ENCODE measurements around the gene RPL36.
"Not testable (repeated sequence)": the region's sequence is repeated elsewhere in the genome, so short reads cannot be mapped to it uniquely, and the experiment has no call there.

The RPL36 gene

DNA sequence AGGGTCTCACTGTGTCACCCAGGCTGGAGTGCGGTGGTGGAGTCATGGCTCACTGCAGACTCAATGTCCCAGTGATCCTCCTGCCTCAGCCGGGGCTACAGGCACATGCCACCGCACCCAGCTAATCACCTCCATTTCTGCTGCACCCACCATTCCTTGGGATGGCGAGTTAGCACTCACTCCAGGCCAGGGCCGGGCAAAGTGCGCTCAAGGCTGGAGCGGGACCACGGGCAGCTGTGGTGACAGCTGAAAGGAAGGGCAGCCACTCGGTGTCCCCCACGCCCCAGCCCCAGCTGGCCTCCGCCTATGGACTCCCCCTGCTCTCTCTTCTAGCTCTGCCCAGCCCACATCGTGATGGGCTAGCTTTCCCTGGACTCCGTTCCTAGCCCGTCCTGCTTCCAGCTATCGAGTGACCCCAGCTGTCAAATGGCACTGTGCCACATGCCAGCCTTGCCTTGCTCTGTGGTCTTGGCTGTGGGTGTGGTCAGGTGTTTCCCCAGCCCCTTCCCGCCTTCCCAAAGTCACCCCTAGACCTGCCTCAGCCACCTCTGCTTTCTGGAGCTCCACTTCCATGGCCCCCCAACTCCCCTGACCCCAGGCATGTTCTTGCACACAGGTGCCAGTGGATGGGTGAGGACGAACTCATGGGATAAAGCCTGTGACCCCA lies 13.9 kb upstream of the RPL36 start:
- DNase-seq: no peak

DNA sequence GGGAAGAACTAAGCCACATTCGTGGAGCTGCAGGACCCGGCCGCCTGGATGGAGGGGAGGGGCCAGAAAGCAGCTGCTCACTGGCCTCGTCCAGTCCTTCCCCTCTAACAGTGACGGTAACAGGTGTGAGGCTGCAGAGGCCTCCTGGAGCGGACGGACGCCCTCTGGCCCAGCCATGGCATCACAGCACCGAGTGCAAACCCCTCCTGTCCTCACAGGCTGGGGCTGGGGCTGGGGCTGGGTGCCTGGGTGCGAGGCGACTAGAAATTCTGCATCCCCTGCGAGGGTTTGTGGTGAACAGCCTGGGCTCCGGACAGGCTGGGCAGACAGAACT lies 13.4 kb upstream of the RPL36 start:
- no peak for DNase-seq

DNA sequence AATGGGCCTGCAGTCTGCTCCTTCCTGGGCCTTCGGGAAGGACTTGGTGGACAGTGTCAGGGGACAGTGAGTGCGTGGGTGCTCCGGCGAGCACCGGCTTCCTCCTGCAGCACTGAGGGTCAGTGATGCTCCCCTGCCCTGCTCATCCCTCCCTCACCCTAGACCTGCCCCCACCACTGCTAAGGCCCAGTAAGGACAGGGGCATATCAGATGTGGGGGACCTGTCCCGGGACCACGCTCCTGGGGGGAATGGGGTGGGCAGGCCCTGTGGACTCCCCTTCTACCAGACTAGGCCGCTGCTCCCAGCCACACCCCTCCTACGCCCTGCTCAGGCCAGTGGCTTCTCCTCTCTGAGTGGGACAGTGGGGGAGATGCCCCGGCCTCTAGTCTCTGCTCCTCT lies 13.0 kb upstream of the RPL36 start:
- DNase-seq: no peak

DNA sequence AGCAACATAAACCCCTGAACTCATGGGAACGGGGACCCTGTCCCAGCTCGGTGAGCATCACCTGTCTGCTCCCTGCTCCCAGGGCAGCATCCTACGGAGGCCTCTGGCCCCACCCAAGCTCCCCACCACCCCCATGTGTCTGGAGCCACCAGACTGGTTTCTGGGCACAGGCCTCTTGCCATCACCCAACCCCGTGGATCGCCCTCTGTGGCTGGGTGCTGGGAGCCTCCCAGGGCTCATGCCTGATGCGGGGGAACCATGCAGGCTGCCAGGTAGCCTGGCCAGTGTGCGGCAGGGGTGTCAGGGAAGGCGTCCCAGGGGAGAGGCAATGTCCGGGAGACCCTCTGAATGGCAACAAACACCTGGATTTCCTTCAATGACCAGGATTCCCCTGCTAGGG lies 12.5 kb upstream of the RPL36 start:
- no peak for DNase-seq

DNA sequence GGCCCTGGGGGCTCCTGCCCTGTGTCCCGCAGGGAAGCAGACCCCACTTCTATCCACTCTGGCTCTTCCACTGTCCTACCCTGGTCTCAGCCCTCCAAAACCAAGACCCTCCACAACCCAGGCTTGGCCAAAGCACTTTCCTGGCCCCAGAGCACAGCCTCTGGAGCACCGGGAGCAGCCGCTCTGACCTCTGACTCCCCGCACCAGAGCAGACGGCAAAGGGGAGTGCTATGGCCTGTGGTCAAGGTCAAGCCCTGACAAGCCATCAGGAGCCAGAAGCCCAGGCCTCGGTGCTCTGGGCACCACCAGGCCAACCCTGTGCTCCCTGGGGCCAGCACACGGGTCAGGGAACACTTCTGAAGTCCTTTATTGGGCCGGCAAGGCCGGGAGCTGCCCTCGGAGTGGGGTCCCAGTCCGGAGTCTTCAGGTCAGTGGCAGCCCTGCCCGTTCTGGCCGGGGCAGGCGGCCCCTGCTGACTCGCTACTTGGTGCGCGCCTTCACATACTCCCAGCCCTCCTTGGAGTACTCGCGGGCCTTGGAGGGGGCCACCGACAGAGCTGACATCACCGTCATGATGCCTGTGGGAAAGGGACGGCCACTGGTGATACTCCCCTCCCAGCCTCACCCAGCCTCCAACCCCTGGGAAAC lies 11.9 kb upstream of the RPL36 start:
- DNase-seq: no peak

DNA sequence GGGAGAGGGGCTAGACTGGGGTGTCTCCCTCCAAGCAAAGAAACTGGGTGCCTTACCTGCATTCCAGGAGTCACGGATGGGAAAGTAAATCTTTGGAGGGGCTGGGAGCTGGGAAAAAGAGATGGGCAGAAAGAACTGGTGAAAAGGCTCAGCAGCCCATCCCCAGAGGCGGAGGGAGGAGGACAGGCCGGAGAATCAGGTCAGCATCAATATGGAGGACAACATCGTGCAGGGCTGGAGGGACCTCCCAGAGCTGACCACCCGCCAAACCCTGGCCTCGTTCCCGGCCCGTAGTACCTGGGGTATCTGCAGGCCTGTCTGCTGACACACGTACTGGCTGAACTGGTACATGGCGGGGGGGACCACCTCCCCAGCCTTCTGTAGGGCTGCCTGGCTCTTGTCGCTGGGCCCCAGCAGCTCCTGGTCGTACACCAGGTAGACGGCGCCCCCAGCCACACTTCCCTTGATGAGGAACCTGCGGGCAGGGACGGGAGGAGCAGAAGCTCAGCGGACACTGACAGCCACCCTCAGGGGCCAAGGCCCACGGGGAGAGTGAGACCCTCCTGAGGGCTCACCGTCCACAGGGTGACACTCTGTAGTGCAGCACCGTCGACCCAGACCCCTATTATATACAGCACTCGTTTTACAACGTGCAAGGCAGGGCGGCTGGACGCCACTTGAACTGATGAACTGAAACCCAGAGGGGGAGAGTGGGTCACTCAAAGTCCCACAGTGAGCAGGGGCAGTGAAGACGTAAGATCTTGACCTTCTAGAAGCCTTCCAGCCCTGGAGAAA lies 10.6 kb upstream of the RPL36 start:
- DNase-seq: no peak

DNA sequence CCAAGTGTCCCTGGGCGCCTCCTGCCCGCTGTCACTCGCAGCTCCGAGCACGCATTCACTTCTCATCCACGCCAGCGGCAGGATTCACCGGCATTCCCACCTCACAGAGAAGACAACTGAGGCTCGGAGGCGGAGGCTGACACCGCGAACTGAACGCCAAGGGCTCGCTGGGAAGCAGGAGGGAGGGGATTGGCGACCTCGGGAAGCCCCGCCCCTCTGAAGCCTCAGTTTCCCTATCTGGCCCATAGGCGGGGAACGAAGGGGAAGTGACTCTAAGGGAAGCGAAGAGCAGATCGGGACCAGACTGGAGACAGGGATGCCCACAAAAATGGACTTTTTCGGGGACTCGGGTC lies 10.0 kb upstream of the RPL36 start:
- DNase-seq: no peak

DNA sequence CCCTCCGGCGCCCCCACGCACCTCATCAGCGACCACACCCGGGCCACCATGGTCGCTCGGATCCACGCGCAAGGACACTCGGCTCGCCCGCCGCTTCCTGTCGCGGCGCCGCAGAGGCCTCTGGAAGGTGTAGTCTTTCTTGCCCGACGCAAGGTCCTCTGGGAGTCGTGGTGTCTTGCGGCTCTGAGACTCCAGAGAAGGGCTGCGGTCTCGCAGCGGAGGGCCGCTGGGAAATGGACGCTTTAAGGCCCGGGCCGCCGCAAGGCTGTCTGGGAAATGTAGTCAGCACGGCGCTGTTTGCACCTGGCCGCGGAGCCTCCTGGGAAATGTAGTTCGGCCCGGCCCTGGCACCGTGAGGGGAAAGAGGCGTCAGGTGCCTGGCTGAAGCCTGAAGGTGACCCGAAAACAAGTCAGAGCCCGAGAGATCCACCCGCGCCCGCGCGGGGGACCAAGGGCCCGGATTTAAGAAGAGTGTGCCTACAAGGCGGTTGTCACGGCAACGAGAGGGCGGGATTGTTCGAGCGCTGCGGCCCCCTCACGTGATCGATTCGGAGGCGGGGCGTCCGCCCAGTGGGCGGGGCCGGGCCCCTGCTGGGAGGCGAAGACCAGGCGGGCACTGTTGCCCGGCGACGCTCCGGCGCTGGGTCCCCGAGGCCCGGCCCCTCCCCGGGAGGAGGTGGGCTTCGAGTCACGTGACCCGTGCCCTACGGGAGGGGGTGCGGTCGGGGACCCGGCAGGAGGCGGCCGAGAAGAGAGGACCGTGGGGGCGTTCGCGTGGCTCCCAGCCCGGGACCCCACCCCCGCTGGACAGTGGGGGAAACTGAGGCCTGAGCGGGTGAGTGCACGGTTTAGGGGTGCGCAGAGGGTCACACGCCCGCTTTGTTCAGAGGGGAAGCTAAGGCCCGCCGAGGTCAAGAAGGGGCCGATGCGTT lies 9.4 kb upstream of the RPL36 start, which contains the start of the genes HSD11B1L and MICOS13:
HSD11B1L (plus strand) TSS at position 591 of the 932 bp plus-strand sequence. CDS start 3,806 bp downstream, outside the sequence.
MICOS13 (minus strand) TSS at position 80 of the 932 bp plus-strand sequence; CDS start at position 50, 30 bp downstream.
- DNase-seq: peak; percentile 96

DNA sequence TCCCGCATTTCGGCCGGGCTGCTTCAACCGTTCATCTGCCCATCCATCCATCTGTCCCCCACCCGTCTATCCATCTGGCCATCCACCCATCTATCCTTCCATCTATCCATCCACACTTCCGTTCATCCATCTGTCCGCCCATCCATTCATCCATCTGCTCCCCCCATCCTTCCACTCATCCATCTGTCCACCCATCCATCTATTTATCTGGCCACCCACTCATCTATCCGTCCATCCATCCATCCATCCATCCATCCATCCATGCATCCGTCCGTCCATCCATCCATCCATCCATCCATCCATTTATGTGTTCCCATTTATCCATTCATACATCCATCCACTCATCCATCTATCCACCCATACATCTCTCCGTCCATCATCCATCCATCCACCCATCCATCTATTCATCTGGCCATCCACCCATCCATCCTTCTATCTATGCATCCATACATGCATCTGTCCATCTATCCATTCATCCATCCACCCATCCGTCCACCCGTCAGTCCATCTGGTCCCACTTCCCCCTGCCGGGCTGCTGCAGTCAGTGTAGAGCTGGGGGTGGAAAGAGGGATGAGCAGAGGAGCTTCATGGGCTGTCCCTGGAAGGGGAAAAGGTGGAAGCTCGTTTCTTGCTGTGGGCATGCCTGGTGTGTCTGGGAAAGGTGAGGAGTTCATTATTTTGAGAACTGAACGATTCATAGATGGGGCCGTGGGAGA lies 8.5 kb upstream of the RPL36 start:
- no peak for DNase-seq

DNA sequence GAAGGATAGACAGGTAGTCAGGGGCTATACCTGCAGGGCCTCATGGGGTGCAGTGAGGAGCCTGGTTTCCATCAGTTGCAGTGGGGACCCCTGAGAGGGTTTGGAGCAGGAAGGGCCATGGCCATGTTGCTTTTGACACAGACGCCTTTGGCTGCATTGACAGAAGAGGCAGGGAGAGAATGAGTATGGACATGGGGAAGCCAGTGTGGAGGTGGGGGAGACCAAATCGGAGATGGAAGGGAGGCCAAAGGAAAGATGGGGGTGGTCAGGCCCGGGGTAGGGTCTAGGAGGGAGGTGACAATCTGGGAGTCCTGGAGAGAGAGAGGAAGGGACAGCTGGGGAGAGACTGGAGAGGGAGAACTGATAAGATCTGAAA lies 8.0 kb upstream of the RPL36 start:
- DNase-seq: no peak

DNA sequence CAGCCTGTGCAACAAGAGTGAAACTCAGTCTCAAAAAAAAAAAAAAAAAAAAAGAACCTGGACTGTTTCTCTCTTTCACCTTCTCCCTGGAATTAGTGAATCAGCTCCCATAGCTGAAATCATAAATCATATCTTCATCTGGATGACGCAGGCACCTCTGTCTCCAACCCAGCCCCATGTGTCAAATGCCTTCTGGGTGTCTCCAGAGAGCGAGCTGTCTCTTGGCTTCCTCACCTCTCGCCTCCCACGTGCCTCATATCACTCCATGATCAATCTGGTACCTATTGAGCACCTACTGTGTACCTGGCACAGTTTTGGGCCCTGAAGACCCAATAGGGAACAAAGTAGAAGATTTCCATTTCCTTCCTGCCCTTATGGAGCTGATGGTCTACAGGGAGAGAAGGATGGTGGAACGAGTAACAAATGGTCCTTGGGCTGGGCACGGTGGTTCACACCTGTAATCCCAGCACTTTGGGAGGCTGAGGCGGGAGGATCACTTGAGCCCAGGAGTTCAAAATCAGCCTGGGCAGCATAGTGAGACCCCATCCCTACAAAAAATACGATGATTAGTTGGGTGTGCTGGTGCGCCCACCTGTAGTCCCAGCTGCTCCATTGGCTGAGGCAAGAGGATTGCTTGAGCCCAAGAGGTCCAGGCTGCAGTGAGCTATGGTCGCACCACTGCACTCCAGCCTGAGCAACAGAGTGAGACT lies 6.8 kb upstream of the RPL36 start:
- no peak for DNase-seq

DNA sequence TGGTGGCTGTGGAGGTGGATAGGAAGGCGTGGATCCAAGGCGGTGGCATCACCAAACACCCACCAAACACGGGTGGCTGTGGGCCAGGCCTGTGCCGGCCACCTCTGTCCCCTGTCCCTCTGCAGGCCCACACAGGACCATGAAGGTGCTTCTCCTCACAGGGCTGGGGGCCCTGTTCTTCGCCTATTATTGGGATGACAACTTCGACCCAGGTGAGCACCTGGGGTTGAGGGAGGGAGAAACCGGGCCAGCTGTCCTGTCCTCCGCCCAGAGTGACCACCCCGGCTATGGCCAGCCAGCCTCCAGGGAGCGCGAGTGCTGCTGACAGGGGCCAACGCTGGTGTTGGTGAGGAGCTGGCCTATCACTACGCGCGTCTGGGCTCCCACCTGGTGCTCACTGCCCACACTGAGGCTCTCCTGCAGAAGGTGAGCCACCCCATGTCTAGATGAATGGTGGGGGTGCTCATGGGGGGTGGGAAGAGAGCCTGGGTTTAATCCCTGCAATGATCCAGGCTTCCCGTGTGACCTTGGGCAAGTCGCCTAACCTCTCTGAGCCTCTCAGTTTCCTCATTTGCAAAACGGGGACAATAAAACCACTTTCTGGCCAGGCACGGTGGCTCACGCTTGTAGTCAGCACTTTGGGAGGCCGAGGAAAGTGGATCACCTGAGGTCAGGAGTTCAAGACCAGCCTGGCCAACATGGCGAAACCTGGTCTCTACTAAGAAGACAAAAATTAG lies 5.2 kb upstream of the RPL36 start:
- no peak for DNase-seq

DNA sequence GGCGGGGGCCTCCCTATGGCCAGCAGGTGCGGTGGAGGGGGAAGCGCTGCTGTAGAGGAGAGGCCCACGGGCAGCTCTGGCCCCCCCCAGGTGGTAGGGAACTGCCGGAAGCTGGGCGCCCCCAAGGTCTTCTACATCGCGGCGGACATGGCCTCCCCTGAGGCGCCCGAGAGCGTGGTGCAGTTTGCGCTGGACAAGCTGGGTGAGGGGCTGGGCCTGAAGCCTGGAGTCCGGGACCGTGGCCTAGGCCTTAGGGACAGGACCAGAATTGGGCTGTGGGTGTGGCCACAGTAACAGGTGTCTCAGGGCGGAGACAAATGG lies 3.8 kb upstream of the RPL36 start:
- DNase-seq: no peak

DNA sequence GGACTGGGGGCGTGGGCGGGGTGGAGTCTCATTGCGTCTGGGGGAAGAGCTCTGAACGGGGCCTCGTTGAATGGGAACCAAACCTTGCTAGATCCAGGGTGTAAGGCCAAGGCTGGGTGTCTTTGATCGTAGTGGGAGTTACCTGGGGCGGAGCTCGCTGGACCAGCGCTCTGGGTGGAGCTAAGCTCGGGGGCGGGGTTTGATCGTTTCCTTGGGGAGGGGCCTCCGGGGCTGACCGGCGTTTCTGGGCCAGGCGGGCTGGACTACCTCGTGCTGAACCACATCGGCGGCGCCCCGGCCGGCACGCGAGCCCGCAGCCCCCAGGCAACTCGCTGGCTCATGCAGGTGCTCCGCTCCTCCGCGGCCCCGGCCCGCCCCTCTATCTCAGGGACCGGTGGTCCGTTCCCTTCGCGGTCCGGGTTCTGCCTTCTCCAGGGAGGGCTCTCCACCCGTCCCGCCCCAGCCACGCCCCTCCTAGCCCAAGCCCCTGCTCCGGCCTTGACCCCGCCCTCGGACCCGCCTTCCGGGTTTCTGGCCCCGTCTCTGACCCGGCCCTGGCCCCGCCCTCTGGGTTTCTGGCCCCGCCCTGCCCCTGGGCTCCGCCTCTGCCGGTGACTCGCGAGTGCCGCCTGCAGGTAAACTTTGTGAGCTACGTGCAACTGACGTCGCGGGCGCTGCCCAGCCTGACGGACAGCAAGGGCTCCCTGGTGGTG lies 3.3 kb upstream of the RPL36 start:
- DNase-seq: peak; percentile 75

DNA sequence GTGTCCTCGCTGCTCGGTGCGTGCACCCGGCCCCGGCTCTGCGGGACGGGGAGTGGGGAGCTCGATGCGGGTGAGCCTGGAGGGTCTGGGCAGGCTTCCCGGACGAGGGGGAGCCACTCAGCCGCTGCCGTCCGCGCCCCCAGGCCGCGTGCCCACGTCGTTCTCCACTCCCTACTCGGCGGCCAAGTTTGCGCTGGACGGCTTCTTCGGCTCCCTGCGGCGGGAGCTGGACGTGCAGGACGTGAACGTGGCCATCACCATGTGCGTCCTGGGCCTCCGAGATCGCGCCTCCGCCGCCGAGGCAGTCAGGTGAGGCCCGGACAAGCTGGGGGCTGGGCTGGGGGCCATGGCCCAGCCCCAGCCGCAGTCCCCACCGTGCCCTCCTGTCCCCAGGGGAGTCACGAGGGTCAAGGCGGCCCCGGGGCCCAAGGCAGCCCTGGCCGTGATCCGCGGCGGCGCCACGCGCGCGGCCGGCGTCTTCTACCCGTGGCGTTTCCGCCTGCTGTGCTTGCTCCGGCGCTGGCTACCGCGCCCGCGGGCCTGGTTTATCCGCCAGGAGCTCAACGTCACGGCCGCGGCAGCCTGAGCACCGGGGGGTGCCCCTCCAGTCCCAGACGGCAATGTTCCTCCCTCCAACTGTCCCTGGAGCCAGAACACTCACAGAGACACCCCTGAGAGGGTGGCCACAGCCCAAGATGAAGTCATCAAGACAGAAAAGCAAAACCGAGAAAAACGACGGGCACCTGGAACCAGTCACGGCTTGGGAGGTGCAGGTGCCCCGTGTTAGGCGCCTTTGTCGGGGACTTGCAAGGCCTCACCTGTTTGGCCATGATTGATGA lies 2.5 kb upstream of the RPL36 start:
- DNase-seq: no peak

DNA sequence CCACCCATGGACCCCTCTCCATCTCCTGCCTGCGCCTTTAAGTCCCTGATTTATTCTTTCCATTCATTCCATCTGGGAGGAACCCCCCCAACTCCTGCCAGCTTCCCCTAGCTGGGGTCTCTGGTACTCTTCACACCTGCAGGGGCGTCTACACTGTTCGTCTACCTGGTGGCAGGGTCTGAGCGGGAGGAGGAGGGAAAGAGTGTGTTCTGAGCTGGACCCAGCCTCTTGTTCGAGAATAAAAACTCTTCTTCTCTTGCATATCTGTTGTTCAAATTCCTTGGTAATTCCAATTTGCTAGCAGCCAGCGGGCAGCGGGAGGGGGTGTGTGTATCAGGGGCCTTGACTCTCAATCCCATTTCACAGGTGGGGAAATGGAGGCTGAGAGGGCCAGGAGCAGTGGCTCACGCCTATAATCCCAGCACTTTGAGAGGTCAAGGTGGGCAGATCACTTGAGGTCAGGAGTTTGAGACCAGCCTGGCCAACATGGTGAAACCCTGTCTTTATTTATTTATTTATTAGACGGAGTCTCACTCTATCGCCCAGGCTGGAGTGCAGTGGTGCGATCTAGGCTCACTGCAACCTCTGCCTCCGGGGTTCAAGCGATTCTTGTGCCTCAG lies 1.7 kb upstream of the RPL36 start:
- DNase-seq: not testable (repeated sequence)

DNA sequence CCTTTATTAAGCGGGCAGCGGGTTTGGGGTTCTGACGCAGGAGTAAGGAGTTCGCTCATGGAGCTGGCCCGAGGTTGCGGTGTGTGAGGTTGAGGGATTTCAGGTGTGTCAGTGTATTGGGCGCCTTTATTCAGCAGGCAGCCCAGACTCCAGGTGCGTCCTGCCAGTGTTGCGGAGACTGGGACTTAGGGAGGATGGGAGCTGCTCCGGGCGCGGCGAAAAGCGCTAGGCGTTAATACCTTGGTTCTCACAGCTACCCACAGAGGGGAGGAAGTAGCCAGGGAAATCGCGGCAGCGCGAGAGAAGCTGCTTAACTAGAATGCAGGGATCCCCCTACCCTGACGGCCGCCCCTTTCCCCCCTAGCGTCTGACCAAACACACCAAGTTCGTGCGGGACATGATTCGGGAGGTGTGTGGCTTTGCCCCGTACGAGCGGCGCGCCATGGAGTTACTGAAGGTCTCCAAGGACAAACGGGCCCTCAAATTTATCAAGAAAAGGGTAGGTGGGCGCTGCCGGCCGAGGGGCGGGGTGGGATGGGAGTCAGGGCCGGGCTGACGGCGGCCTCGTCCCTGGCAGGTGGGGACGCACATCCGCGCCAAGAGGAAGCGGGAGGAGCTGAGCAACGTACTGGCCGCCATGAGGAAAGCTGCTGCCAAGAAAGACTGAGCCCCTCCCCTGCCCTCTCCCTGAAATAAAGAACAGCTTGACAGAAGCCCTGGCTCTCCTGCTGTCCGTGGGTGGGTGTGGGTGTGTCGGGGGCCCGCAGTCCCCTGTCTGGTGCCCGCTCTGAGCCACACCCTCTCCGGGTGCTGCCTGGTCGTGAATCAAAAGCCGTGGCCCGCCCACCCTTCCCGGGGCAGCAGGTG lies 1.1 kb downstream of the RPL36 start:
- peak; percentile 49 for DNase-seq

All from NCI-H1105 (cell line).